ENCODE measurements around the gene SLC39A11. TPM values are rescaled to one million over a fixed set of nuclear protein-coding genes. Genes with fewer than 3 reads are reported as not detected.
A peak's percentile ranks its signal among the peaks of the same experiment; 100 is the strongest.

Gene SLC39A11
- polyA plus RNA-seq, 10 donors, result 8.2 to 10.9 (median 9.6) TPM

DNA sequence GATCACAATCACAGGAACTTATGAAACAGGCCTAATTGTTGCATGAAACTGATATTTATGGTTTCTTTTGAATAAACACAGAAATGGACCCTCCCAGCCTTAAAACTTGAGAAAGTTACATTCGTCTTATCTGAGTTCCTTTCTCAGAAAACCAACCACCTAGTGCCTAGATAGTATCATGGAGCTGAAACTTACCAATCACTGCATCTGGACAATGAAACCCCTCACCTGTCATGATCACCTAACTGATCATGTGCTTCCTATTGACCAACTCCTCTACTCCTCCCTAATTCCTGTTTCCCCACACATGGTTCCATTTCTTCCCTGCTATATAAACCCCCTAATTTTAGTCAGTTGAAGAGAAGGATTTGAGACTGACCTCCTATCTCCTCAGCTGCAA is 216.1 kb downstream of the SLC39A11 start:
- DNase-seq, result no peak

DNA sequence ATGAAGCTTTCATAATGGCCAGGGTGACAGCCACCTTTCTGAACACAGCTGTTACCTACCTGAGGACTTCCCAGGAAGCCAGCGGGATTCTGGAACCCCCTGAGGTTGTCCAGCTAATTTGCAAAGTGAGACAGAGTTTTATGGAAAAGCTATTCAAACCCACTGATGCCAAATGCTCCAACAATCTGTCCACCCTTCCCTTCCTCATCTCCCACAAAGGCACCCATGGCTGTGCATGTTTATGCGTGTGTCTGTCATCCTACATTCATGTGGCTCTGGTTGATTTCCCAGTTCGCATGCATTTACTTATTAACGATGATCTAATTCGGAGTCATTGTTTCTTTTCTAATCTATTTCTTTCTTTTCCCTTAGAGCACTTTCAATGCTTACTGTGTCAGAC is 217.1 kb downstream of the SLC39A11 start:
- no peak for DNase-seq

DNA sequence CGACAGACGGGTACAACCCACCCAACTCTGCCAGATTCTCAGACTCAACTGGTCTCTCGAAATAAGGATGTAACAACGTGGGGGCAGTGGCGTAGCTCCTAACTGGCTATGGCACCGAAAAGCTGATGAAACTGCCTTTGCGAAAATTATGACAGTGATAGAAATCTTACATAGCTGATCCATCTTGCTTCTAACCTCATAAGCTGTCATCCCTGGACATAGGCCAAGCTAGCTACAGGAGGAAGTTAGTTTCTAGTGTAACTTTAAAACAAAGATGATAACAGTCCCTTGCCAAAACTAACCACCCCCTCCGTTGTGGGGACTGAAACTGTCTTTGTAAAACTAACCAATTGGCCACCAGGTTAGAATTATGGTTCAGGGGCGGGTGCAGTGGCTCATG is 220.1 kb downstream of the SLC39A11 start:
- no peak for DNase-seq

DNA sequence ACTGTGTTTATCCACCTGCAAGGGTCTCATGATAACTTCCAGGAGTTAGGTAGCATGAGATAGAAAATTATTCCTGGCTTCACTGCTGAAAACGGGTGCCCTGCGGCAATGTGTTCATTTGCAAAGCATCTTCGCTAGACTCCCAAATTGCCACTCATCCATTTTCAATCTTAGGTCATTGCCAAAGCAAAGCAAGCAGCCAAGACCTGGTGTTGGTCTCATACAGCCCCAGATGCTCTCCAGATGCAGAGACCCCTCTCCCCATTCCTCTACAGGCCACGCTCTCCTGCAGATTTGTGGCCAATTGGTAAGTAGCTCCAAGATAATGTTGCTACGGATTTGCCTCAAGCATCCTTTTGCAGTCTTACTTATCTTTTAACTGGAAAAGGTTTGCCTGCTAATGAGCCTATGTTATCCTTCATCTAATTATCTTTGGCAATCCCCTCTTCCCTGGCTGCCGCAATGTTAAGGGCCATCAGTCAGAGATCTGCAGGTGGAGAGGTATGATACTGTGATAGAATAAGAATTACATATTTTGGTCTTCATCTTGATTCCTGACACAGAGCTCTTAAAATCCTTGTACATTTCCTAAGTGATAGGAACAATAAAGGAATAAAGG is 222.0 kb downstream of the SLC39A11 start:
- no peak for DNase-seq

DNA sequence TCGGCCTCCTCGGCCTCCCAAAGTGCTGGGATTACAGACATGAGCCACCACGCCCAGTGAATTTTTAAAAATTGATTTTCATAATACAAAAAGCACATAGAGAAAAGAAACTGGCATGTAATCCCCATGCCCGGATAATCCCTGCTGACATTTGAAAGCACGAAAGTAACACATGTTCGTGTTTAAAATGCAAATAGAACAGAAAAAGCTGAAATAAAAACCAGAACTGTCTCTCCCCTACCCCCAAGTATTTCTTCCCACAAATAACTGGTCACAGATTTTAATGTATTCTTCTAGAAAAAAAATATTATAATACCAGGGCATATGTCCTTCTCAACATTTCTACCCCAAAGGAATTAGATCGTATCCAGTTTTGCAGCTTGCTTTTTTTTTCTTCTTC is 222.9 kb downstream of the SLC39A11 start:
- DNase-seq, result no peak

DNA sequence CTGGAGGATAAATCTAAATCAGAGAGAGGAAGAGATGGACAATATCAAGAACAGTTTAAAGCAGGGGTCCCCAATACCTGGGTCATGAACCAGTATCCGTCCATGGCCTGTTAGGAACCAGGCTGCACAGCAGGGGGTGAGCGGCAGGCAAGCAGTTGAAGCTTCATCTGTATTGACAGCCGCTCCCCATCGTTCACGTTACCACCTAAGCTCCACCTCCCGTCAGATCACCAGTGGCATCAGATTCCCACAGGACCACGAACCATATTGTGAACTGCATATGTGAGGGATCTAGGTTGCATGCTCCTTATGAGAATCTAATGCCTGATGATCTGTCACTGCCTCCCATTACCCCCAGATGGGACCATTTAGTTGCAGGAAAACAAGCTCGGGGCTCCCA is 226.5 kb downstream of the SLC39A11 start:
- DNase-seq, result no peak

DNA sequence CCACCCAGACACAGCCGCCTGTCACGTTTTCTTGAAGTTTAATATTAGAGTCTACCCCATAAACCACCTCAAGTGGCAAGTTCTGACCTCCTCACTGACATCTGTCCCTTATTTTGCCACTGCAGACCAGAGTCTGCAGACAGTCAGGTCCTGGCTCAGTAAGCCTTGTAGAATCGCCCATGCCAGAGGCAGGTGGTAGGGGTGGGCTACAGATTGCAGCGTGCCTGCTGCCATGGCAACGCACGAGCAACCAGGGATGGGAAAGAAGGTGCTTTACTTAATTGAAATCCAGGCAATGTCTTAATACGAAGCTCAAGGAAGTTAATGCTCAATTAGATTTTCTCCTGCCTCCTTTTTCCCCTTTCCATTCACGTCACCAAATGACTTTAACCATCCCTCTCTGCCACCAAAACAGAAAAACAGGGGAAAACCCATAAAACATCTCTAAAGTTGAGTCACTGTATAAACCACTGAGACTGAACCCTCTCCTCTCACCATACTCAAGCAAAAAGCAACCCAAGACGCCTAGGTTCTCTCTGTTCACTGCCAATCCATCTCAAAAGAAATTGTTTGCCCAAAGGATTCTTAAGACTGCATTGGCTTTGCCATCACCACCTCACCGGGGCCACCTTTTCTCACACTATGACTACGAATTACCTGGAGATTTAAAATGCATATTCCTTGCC is 228.8 kb downstream of the SLC39A11 start:
- DNase-seq, result no peak

DNA sequence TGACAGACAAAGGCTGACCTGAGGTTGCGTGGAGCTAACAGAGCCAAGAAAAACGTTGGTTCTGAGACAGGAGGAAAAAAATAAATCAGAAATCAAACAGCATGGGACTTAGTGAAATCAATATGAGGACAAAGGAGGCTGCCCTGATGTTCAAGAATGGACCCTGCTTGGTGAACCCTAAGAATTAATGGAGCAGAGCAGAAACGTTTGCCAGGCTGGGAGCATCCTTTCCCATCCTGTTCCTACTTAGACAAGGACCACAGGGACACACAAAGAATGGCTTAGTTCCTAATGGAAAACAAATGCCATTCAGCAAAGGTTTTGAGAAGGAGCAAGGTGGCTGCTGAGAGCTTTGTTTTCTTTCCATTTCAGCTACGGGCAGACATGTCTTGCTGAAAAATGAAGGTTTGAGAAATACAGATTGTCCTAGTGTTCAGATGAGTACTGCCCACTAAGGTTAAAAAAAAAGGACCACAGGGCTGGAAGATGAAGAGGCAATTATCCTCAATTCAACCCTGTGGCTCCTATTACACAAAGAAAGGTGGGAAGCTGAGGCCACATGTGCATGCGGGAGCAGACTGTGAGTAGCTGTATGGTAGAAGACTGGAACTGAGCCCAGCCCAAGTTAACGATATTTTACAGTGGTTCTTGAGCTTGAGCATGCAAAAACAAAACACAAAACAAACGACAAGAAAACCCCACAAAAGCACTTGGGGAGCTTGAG is 230.1 kb downstream of the SLC39A11 start:
- DNase-seq, result no peak

DNA sequence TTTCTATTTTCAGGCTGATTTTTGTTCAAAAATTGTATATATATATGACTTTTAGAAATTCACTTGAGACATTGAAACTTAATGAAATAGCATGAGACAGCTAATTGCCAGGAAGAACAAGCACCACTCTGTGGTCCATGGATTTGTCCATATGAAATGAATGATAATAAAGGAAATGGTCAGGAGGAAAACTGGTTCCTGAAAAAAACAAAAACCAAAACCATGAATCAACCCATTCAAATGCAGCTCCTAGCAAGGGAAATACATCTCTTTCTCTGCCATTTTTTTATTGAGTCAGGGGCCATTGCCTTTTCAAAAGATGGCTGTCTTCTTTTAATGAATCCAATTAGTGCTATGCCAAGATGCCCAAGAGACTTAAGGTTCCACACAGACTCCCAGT is 230.7 kb downstream of the SLC39A11 start:
- no peak for DNase-seq

DNA sequence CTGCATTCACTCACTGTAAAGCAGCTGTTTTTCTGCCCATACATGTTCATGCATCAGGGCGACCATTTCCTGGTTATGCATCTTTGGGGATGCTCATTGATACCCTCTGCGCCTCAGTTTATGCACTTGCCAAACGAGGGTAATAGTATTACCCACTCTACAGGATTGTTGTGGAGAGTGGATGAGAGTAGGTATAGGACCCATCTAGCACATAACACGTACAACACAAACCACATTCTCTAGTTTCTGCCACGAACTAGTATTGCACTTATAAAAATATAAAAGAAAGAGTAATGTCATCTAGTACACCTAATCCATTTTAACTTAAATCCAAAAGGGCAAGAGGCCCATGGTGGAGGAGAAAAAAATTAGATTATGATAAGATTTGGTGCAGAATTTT is 231.7 kb downstream of the SLC39A11 start:
- DNase-seq, result no peak

DNA sequence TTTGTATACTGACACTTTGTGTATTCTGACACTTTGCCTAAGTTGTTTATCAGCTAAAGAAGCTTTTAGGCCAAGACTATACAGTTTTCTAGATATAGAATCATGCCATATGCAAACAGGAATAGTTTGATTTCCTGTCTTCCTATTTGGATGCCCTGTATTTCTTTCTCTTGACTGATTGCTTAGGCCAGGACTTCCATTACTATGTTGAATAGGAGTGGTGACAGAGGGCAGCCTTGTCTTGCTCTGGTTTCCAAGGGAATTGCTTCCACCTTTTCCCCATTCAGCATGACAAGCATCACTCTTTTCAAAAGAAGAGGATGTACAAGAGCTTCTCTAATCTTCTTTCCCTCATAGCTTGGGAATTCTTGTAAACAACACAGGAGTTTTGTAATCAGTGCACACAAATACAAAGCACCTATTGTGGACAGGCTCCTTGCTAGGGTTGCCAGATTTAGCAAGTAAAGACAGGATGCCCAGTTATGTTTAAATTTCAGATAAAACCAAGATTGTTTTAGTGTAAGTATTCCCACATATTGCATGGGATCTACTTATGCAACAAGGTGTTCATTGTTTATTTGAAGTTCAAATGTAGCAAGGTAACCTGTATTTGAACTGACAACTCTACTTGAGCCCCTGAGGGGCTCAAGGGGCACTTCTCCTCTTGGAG is 233.5 kb downstream of the SLC39A11 start:
- no peak for DNase-seq

DNA sequence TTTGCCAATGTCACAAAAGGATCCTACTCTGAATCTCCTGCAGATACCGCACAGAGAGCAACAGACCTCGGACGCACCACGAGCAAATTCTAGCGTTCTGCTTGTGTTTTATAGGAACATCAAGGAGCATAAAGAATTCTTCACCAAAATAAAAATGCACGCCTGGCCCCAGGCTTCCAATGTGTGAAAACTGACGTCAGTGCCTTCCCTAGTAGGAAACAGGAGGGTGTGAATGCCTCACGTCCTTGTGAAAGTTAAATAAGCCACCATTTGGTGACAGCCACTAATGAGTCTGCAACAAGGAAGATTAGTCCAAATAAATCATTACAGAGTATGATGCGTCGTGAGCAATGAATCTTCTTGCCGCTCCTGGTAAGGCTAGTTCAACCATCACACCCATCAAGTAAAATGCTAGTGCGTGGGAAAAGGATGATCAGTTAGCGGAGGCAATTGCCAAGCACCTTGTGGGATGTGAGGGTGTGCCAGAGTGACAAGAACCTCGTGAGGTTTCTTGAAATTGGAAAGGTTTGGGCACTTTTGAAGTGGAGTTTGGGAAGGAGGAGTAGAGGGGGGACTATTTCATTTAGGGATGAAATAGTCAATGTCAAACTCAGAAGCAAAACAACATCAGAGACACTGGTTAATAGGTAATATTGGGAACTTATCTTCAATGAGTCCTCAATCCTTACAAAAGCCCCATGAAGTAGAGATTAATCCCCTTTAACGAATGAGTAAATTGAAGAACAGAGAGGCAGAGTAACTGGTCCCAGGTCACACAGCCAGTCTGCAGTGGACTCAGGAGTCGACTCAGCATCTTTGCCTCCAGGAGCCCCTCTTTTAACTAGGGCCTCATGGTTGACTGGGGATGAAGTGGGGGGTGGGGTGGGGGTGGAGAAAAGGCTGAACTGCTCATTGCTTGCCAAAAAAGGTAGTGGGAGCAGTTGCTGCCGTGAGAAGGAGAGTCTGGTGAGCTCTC is 238.8 kb downstream of the SLC39A11 start:
- no peak for DNase-seq

DNA sequence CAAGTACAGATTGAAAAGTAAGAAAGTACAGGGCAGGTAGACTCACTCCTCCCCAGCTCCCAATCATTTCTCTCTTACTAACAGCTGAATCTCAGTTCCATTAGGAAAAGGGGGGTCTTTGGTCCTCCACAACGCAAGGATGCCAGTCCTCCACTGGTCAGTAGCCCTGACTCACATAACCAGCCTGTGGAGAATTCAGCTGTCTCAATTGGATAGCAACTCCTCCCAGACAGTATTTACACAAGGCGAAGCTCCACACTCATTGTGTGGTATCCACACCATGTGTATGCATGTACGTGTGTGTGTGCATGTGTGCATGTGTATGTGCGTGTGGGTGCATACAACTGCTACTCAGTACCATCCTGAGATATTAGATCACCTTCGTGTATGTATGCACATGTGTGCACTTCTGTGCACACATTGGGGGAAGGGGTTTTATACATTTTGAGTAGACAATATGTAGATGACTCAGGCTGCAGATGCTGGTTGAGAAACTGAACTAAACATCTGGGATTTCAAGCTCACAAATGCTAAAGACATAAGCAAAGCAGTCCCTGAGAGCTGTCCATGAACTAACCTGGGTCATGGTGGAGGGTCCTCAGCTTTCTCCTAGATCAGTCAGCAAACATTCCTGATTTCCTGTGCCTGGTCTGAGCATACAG is 240.1 kb downstream of the SLC39A11 start:
- no peak for DNase-seq

DNA sequence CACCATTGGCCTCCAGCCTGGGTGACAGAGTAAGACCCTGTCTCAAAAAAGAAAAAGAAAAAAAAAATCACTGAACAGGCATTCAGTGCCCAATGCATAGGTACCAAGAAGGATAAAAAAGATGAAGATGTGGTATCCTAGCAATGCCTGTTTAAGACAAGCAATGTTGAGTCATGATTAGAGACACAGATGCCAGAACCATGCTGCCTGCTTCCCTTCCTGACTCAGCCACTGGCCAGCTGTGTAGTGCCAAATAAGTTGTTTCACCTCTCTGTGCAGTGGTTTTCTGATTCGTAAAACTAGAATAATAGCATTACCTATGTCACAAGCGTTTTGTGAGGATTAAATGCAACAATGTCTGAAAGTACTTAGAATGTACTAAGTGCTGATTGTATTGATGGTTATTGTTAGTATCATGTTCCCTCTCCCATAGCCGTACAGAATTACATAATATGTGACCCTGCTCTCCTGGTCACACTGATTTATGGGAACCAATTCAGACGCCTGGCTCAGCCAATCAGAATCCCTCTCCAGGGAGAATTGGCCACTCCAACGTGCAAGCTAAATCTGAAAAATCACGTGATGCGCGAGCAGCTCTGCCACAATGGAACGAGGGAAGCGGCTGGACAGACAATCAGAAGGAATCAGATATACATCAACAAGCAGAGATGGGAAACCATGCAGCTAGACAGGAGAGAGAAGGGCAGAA is 241.9 kb downstream of the SLC39A11 start:
- DNase-seq, result no peak

DNA sequence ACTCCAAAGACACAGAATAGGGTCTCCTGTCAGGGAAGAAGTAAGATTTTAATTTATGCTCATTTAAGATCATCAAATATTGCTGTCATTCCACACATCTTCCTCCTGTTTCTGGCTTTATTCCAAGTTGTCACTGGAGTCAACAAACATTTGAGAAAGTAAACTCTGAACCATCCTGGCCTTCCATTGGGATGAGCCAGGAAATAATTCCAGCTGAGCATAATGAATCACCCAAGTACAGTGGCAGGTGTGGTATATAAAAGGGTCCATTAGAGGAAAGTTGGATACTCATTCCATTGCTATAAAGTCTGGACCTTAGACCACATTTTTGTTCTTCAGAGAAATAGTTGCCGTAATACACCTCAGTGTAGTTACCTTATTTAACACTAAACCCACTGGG is 246.1 kb downstream of the SLC39A11 start:
- DNase-seq, result no peak

DNA sequence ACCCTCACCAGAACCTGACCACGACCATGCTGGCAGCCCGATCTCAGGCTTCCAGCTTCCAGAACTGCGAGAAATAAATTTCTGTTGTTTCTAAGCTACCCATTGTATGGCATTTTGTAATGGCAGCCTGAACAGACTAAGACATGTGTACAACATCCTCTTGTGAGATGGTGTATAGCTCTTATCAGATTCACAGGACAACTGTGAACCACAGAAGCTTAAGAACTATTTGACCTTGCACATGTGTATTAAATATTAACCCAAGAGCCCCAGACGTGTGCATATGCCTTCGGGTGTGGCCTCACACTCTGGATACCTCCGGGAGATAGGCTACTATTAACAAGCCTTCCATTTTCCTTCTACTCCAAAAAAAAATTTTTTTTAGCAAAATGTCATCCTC is 248.9 kb downstream of the SLC39A11 start:
- DNase-seq, result no peak

DNA sequence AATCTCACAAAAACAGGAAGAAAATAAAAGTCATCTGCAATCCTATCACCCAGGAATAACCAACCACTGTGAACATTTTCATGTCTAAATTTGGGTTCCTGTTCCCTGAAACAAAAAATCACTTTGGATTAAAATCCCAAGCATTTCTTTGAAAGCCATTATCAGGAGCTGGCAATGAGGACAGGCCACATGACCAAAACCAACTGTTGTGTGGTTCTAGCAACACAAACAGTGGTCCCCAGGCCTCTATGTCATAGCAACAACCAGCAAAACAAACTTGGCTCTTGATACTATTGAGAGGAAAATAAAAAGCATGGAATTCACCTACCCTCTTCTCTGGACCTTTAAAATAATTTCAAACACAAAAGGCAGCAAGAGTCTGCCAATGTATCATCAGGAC is 252.5 kb downstream of the SLC39A11 start:
- no peak for DNase-seq

DNA sequence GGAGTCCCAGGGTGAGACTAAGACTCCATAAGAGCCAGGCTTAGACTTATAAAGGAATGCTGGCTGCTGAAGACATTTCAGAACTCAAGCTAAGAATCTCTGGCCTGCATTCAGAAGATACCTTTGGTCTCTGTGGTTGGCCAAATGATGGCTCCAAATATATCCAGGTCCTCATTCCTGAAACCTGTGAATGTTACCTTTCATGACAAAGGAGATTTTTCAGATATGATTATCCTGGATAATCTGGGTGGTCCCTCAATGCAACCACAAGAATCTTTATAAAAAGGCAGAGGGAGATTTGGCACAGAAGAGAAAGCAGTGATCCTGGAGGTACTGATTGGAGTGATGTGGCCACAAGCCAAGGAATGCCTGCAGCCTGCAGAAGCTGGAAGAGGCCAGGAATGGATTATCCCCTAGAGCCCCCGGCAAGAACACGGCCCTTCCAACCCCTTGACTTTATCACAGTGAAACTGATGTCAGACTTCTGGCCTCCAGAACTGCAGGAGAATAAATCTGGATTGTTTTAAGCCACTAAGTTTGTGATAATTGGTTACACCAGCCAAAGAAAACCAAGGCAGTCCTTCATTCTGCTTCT is 253.3 kb downstream of the SLC39A11 start:
- DNase-seq, result peak in 1 of 3 donors; percentile 11

DNA sequence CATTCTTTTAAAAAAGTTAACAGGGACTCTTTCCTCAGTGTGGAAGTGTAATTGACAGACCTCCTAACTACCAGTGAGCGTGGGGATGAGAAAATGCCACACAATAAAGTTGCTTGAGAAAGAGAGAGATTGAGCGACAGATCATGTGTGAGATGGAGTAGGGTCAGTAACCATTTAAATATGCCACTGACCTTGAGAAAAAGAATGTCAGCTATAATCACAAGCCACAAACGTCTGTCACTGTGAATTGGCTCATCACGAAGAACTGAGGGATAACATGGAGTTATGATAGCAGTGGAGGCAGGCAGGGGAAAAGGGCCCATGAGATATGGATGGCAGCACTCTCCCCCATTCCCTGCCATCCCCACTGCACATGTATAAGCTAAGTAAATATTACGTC is 253.9 kb downstream of the SLC39A11 start:
- DNase-seq, result no peak

DNA sequence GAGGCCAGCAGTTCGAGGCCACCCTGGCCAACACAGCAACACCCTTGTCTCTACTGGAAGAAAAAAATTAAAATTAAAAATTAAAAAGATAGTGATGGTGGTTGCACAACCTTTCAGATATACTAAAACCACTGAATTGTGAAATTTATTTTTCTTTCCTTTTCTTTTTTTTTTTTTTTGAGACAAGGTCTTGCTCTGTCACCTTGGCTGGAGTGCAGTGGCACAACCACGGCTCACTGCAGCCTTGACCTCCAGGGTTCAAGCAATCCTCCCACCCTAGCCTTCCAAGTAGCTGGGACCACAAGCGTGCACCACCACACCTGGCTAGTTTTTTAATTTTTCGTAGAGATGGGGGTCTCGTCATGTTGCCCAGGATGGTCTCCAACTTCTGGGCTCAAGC is 254.4 kb downstream of the SLC39A11 start:
- DNase-seq, result no peak

Measured in muscle of back (tissue), 11 donors.